ENCODE measurements around the gene RSPO1. TPM values are rescaled to one million over a fixed set of nuclear protein-coding genes. Genes with fewer than 3 reads are reported as not detected.

The RSPO1 gene
- total and polyA plus RNA-seq, 4 donors = 0.06 to 0.14 (median 0.08) TPM; not detected in 1

- no peak overlapping the region for H3K27ac ChIP-seq (ENCODE audit: low read depth in 1 of 2, low read length in 2 of 2)
- no peak for TF ChIP-seq YY1 (IDR thresholded peaks at IDR 0.05)
- TF ChIP-seq FOXA1 (IDR thresholded peaks at IDR 0.05) = no peak
- TF ChIP-seq REST (IDR thresholded peaks at IDR 0.05) = no peak
- TF ChIP-seq MAX (IDR thresholded peaks at IDR 0.05) = no peak
- TF ChIP-seq RXRA (IDR thresholded peaks at IDR 0.05) = no peak
- no peaks in the 10 kb centered on the region for H3K4me1 ChIP-seq (ENCODE audit: control insufficient read depth in 4 of 4, insufficient read depth in 4 of 4, low read length in 3 of 4)
- no peaks in the 10 kb centered on the region for H3K27me3 ChIP-seq (ENCODE audit: control insufficient read depth in 4 of 4, insufficient read depth in 4 of 4, low read length in 3 of 4)
- no peak overlapping the region for H3K9ac ChIP-seq (ENCODE audit: low read depth in 1 of 2, low read length in 2 of 2)
- H3K4me3 ChIP-seq (ENCODE audit: low read depth in 1 of 3, low read length in 3 of 3) = no peak overlapping the region
- H3K9me3 ChIP-seq (ENCODE audit: control insufficient read depth in 4 of 4, low read length in 3 of 4) = no peaks in the 10 kb centered on the region
- 81% methylated on average over 7 of the region's 7 CpGs for WGBS
- H3K36me3 ChIP-seq (ENCODE audit: control insufficient read depth in 4 of 4, insufficient read depth in 3 of 4, low read depth in 1 of 4, low read length in 3 of 4) = no peaks in the 10 kb centered on the region
- DNase-seq (ENCODE audit: low spot score) = no peak
Measured at GRCh38 chr1:37656026-37656425, 21.3 kb upstream of the RSPO1 start.

- H3K27ac ChIP-seq (ENCODE audit: low read depth in 1 of 2, low read length in 2 of 2) = no peak overlapping the region
- no peak for DNase-seq (ENCODE audit: low spot score)
- H3K9me3 ChIP-seq (ENCODE audit: control insufficient read depth in 4 of 4, low read length in 3 of 4) = no peaks in the 10 kb centered on the region
- TF ChIP-seq EGR1 (IDR thresholded peaks at IDR 0.05; ENCODE audit: low read depth in 2 of 2) (no peak), YY1 (IDR thresholded peaks at IDR 0.05) (no peak), FOXA1 (IDR thresholded peaks at IDR 0.05) (no peak), ATF3 (IDR thresholded peaks at IDR 0.05) (no peak), RAD21 (IDR thresholded peaks at IDR 0.05) (no peak)
- no peaks in the 10 kb centered on the region for H3K36me3 ChIP-seq (ENCODE audit: control insufficient read depth in 4 of 4, insufficient read depth in 3 of 4, low read depth in 1 of 4, low read length in 3 of 4)
- H3K4me1 ChIP-seq (ENCODE audit: control insufficient read depth in 4 of 4, insufficient read depth in 4 of 4, low read length in 3 of 4) = no peaks in the 10 kb centered on the region
- H3K4me3 ChIP-seq (ENCODE audit: low read depth in 1 of 3, low read length in 3 of 3) = no peak overlapping the region
- H3K27me3 ChIP-seq (ENCODE audit: control insufficient read depth in 4 of 4, insufficient read depth in 4 of 4, low read length in 3 of 4) = no peaks in the 10 kb centered on the region
- H3K9ac ChIP-seq (ENCODE audit: low read depth in 1 of 2, low read length in 2 of 2) = no peak overlapping the region
Measured at GRCh38 chr1:37655274-37655673, 20.6 kb upstream of the RSPO1 start.

GRCh38 chr1:37653906-37654305, 19.2 kb upstream of the RSPO1 start:
- Histone ChIP-seq H3K9me3 (ENCODE audit: control insufficient read depth in 4 of 4, low read length in 3 of 4) (no peaks in the 10 kb centered on the region), H3K4me1 (ENCODE audit: control insufficient read depth in 4 of 4, insufficient read depth in 4 of 4, low read length in 3 of 4) (no peaks in the 10 kb centered on the region), H3K27ac (ENCODE audit: low read depth in 1 of 2, low read length in 2 of 2) (no peak overlapping the region), H3K27me3 (ENCODE audit: control insufficient read depth in 4 of 4, insufficient read depth in 4 of 4, low read length in 3 of 4) (no peaks in the 10 kb centered on the region), H3K4me3 (ENCODE audit: low read depth in 1 of 3, low read length in 3 of 3) (no peak overlapping the region), H3K36me3 (ENCODE audit: control insufficient read depth in 4 of 4, insufficient read depth in 3 of 4, low read depth in 1 of 4, low read length in 3 of 4) (no peaks in the 10 kb centered on the region), H3K9ac (ENCODE audit: low read depth in 1 of 2, low read length in 2 of 2) (no peak overlapping the region)
- TF ChIP-seq SP1 (IDR thresholded peaks at IDR 0.05) (no peak), FOXA2 (IDR thresholded peaks at IDR 0.05) (no peak), FOXA1 (IDR thresholded peaks at IDR 0.05) (no peak), ATF3 (IDR thresholded peaks at IDR 0.05) (no peak), JUND (IDR thresholded peaks at IDR 0.05) (no peak), ZBTB33 (IDR thresholded peaks at IDR 0.05) (no peak), MAX (IDR thresholded peaks at IDR 0.05) (no peak), TAF1 (conservative IDR thresholded peaks at IDR 0.05) (no peak)
- DNase-seq (ENCODE audit: low spot score) = no peak
- 57% methylated on average over 5 of the region's 5 CpGs for WGBS

All from liver (tissue), 9 donors.